Tibial nerve (tissue), 4 donors: ENCODE results near the gene MICAL2. TPM values are rescaled to one million over a fixed set of nuclear protein-coding genes. Genes with fewer than 3 reads are reported as not detected.

Source experiments
- DNase-seq, 2 donors: peaks; one replicate each; pipeline ENCODE4 v3.0.0-alpha.2; 2019; ENCODE audit warnings: low spot score in 2 of 2
- H3K27ac ChIP-seq, 4 donors: fragments of 200-600 bp; sonication (generic) in 3 of 4; one replicate each; pipeline ENCODE4 v1.5.1; 2017 to 2019; ENCODE audit warnings: mild to moderate bottlenecking in 1 of 4
- H3K27me3 ChIP-seq, 2 donors: fragments of 200-600 bp; sonication (generic) in 1 of 2; one replicate each; pipeline versions ENCODE4 v1.5.1 to v1.6.0; 2017 to 2019
- H3K36me3 ChIP-seq, 3 donors: fragments of 200-600 bp; sonication (generic); one replicate each; pipeline ENCODE4 v1.5.1; 2018 to 2019
- H3K4me1 ChIP-seq, 4 donors: fragments of 200-600 bp; sonication (generic) in 3 of 4; one replicate each; pipeline ENCODE4 v1.5.1; 2017 to 2019
- H3K4me3 ChIP-seq, 4 donors: fragments of 200-600 bp; sonication (generic) in 3 of 4; one replicate each; pipeline ENCODE4 v1.5.1; 2017 to 2019; ENCODE audit warnings: mild to moderate bottlenecking in 1 of 4, moderate library complexity in 1 of 4
- H3K9me3 ChIP-seq, 4 donors: fragments of 200-600 bp; sonication (generic) in 3 of 4; one replicate each; pipeline ENCODE4 v1.5.1; 2017 to 2019
- CTCF ChIP-seq, 5 experiments: fragments of 200-600 bp in 3 of 5; fragments of 450-650 bp in 2 of 5; sonication (generic) in 3 of 5; IDR thresholded peaks; one replicate each; pipeline ENCODE4 v1.5.1; 2016 to 2019; ENCODE audit warnings: antibody characterized with exemption in 5 of 5, mild to moderate bottlenecking in 3 of 5, moderate library complexity in 2 of 5
- EP300 ChIP-seq, 2 donors: sonication (generic); formaldehyde crosslinking; IDR thresholded peaks; one replicate each; pipeline ENCODE4 v1.6.1; 2017; ENCODE audit warnings: antibody characterized with exemption in 2 of 2, mild to moderate bottlenecking in 1 of 2
- POLR2A ChIP-seq, 2 donors: fragments of 450-650 bp; IDR thresholded peaks; one replicate each; pipeline ENCODE4 v1.6.1; 2017; ENCODE audit warnings: antibody characterized with exemption in 2 of 2, mild to moderate bottlenecking in 2 of 2, moderate library complexity in 2 of 2
- WGBS, 2 donors: methylation state at CpG; one replicate each; pipeline ENCODE4 v1.1.5; 2018; 5-methylcytosine and 5-hydroxymethylcytosine counted together
- total RNA-seq, 4 donors: library from RNA; depleted of rRNA; stranded (reverse); fragments of >200 nt; gene quantifications; one replicate each; pipeline ENCODE4 v1.1.0, GENCODE V29; 2016

Gene MICAL2
- total RNA-seq, 4 donors from 2014 or later: 87.0 to 136 (median 101) TPM

DNA sequence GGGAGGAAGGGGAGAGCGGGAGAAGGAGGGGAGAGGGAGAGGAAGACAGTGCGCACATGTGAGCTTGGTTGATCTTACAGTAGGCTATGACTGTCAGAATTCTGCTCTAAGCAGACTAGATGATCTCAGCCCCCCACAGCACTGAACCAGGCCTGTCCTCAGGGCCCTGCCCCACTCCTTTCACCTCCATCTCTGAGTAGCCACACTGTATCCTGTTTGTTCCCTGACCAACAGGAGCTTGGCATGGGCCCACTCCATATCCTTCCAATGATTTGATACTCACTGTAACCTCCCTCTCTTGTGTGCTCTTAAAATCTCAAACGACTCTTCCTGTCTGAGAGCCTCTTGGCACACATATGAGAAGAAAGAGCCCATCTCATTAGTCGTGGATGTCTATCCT, 180.9 kb downstream of the MICAL2 start:
- 78 to 82% methylated on average over 4 of the region's 4 CpGs for WGBS, 2 donors
- H3K4me1 ChIP-seq: peaks cover 0 to 29% (median 13%) of the 10 kb centered on the region in 4 donors

GRCh38 chr11:12291766-12292165, 181.4 kb downstream of the MICAL2 start:
- no peaks in the 10 kb centered on the region for H3K36me3 ChIP-seq
- H3K27ac ChIP-seq: no peak overlapping the region
- no peaks in the 10 kb centered on the region for H3K9me3 ChIP-seq
- H3K4me3 ChIP-seq: no peak overlapping the region
- WGBS, 2 donors: 88 to 93% methylated on average over 4 of the region's 4 CpGs
- DNase-seq: no peak
- peaks cover 0 to 24% (median 11%) of the 10 kb centered on the region in 4 donors for H3K4me1 ChIP-seq
- no peaks in the 10 kb centered on the region for H3K27me3 ChIP-seq
- no peak for TF ChIP-seq EP300 (IDR thresholded peaks at IDR 0.05)
- TF ChIP-seq POLR2A (IDR thresholded peaks at IDR 0.05): no peak
- no peak for TF ChIP-seq CTCF (IDR thresholded peaks at IDR 0.05)

More for the DNA sequence above, 180.9 kb downstream of the MICAL2 start:
- no peaks in the 10 kb centered on the region for H3K36me3 ChIP-seq
- no peak for TF ChIP-seq CTCF (IDR thresholded peaks at IDR 0.05)
- TF ChIP-seq POLR2A (IDR thresholded peaks at IDR 0.05): no peak
- no peak for TF ChIP-seq EP300 (IDR thresholded peaks at IDR 0.05)
- H3K4me3 ChIP-seq: no peak overlapping the region
- no peak for DNase-seq
- H3K27me3 ChIP-seq: no peaks in the 10 kb centered on the region
- no peak overlapping the region for H3K27ac ChIP-seq
- H3K9me3 ChIP-seq: no peaks in the 10 kb centered on the region

- TF ChIP-seq POLR2A (IDR thresholded peaks at IDR 0.05) (no peak), CTCF (IDR thresholded peaks at IDR 0.05) (no peak), EP300 (IDR thresholded peaks at IDR 0.05) (no peak)
- 92 to 95% methylated on average over 1 of the region's 1 CpG for WGBS, 2 donors
Measured at GRCh38 chr11:12292766-12293165, 182.4 kb downstream of the MICAL2 start.

DNA sequence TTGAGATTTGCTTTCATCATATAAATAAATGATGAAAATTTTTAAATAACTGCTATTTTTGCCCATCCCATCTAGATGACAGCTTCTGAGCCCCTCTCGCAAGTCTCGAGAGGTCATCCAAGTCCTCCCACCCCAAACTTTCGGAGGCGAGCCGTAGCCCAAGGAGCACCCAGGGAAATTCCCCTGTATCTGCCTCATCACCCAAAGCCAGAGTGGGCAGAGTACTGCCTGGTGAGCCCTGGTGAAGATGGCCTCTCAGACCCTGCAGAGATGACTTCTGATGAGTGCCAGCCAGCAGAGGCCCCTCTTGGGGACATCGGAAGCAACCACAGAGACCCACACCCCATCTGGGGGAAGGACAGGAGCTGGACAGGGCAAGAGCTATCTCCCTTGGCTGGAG, 183.1 kb downstream of the MICAL2 start:
- H3K9me3 ChIP-seq: peaks cover 0 to 6% (median 1%) of the 10 kb centered on the region in 4 donors
- no peaks in the 10 kb centered on the region for H3K36me3 ChIP-seq
- H3K4me3 ChIP-seq: no peak overlapping the region
- 87 to 88% methylated on average over 6 of the region's 6 CpGs for WGBS, 2 donors
- no peak overlapping the region for H3K27ac ChIP-seq
- TF ChIP-seq EP300 (IDR thresholded peaks at IDR 0.05): no peak
- TF ChIP-seq CTCF (IDR thresholded peaks at IDR 0.05): no peak
- no peak for TF ChIP-seq POLR2A (IDR thresholded peaks at IDR 0.05)
- no peak for DNase-seq
- H3K27me3 ChIP-seq: no peaks in the 10 kb centered on the region
- H3K4me1 ChIP-seq: peaks cover 0 to 7% (median 3%) of the 10 kb centered on the region in 4 donors

More at GRCh38 chr11:12292766-12293165, 182.4 kb downstream of the MICAL2 start:
- no peak overlapping the region for H3K4me3 ChIP-seq
- no peak for DNase-seq
- H3K36me3 ChIP-seq: no peaks in the 10 kb centered on the region
- no peaks in the 10 kb centered on the region for H3K27me3 ChIP-seq
- H3K9me3 ChIP-seq: peaks cover 0 to 2% (median 0%) of the 10 kb centered on the region in 4 donors
- H3K27ac ChIP-seq: no peak overlapping the region
- H3K4me1 ChIP-seq: peaks cover 0 to 14% (median 6%) of the 10 kb centered on the region in 4 donors

DNA sequence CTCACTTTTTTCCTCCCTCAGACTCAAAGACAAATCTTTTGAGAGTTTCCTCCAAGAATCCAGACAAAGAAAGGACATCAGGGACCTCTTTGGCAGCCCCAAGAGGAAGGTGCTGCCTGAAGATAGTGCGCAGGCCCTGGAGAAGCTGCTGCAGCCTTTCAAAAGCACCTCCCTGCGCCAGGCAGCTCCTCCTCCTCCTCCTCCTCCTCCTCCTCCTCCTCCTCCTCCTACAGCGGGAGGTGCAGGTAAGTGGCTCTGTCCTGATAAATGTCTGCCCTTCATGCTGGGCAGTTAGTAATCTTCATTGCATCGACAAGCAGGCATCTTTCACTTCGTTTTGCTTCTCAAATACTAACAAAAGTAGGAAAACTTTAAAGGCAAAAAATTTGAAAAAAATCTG, 184.2 kb downstream of the MICAL2 start:
- Histone ChIP-seq H3K27ac (no peak overlapping the region), H3K36me3 (no peaks in the 10 kb centered on the region), H3K4me3 (no peak overlapping the region), H3K9me3 (peaks cover 0 to 13% (median 3%) of the 10 kb centered on the region in 4 donors), H3K4me1 (no peaks in the 10 kb centered on the region), H3K27me3 (no peaks in the 10 kb centered on the region)
- no peak for DNase-seq
- 85 to 87% methylated on average over 5 of the region's 5 CpGs for WGBS, 2 donors
- TF ChIP-seq CTCF (IDR thresholded peaks at IDR 0.05) (no peak), EP300 (IDR thresholded peaks at IDR 0.05) (no peak), POLR2A (IDR thresholded peaks at IDR 0.05) (no peak)
